CD8-positive, alpha-beta memory T cell (primary cell): ENCODE results near the gene RGR. TPM values are rescaled to one million over a fixed set of nuclear protein-coding genes. Genes with fewer than 3 reads are reported as not detected.
A peak's percentile ranks its signal among the peaks of the same experiment; 100 is the strongest.

Experiments
- CTCF ChIA-PET: fragments of 350-600 bp; sonication (Branson Sonifier 250); formaldehyde crosslinking; loops from one replicate; lab custom pipeline; 2021; ENCODE audit warnings: antibody characterized with exemption; lab: Charles Lee
- POLR2A ChIA-PET: fragments of 350-600 bp; sonication (Branson Sonifier 250); formaldehyde crosslinking; loops from one replicate; lab custom pipeline; 2021; ENCODE audit warnings: antibody characterized with exemption; lab: Charles Lee
- DNase-seq, 5 donors: peaks; one replicate each; pipeline versions ENCODE4 v3.0.0 to v3.0.0-alpha.2; 2020 to 2022; ENCODE audit warnings: mixed read lengths in 1 of 5
- H3K27ac ChIP-seq: one replicate; pipeline ENCODE4 v1.7.0; 2013; ENCODE audit warnings: low read depth, mild to moderate bottlenecking, low read length, moderate library complexity
- H3K27me3 ChIP-seq: 2 replicates; pipeline ENCODE4 v1.7.0; 2013; ENCODE audit warnings: low read length, mild to moderate bottlenecking; ENCODE audit not compliant: insufficient read depth, poor library complexity, severe bottlenecking
- H3K36me3 ChIP-seq: 2 replicates; pipeline ENCODE4 v1.7.0; 2013; ENCODE audit warnings: mild to moderate bottlenecking, low read length, moderate library complexity; ENCODE audit not compliant: insufficient read depth
- H3K4me1 ChIP-seq: 2 replicates; pipeline ENCODE4 v1.7.0; 2013; ENCODE audit warnings: mild to moderate bottlenecking, low read length, moderate library complexity; ENCODE audit not compliant: insufficient read depth
- H3K4me3 ChIP-seq: 2 replicates; pipeline ENCODE4 v1.7.0; 2013; ENCODE audit warnings: mild to moderate bottlenecking, low read length
- H3K9me3 ChIP-seq: 2 replicates; pipeline ENCODE4 v1.7.0; 2013; ENCODE audit warnings: mild to moderate bottlenecking, low read length
- H3K27ac Mint-ChIP-seq, 8 donors: one replicate each; pipeline ENCODE4 v1.8.0; 2020 to 2021; ENCODE audit warnings: mixed read lengths in 8 of 8, mild to moderate bottlenecking in 6 of 8, inconsistent platforms in 3 of 8, moderate library complexity in 3 of 8
- H3K27me3 Mint-ChIP-seq, 2 donors: one replicate each; pipeline ENCODE4 v1.8.0; 2020 to 2021; ENCODE audit warnings: mixed read lengths in 2 of 2, mild to moderate bottlenecking in 1 of 2, moderate library complexity in 1 of 2
- H3K36me3 Mint-ChIP-seq, 3 donors: one replicate each; pipeline ENCODE4 v1.8.0; 2020 to 2021; ENCODE audit warnings: mixed read lengths in 3 of 3, inconsistent platforms in 1 of 3, mild to moderate bottlenecking in 1 of 3
- H3K4me1 Mint-ChIP-seq, 3 donors: one replicate each; pipeline ENCODE4 v1.8.0; 2020 to 2021; ENCODE audit warnings: mixed read lengths in 3 of 3, inconsistent platforms in 1 of 3, mild to moderate bottlenecking in 1 of 3
- H3K4me3 Mint-ChIP-seq, 7 donors: one replicate each; pipeline ENCODE4 v1.8.0; 2020 to 2021; ENCODE audit warnings: mixed read lengths in 7 of 7, mild to moderate bottlenecking in 6 of 7, moderate library complexity in 4 of 7, inconsistent platforms in 2 of 7
- H3K9me3 Mint-ChIP-seq, 5 donors: one replicate each; pipeline ENCODE4 v1.8.0; 2020 to 2022; ENCODE audit warnings: mixed read lengths in 5 of 5, mild to moderate bottlenecking in 3 of 5, moderate library complexity in 2 of 5, inconsistent platforms in 1 of 5
- polyA plus RNA-seq: library from polyadenylated mRNA; unstranded; fragments of 300-500 nt; fragmentation: Illumina TruSeq; gene quantifications from one replicate; pipeline ENCODE4 v1.2.3, GENCODE V29; 2021
- total RNA-seq, 2 experiments: library from RNA; stranded (reverse); gene quantifications; one replicate each; pipeline ENCODE4 v1.2.3, GENCODE V29; 2021

RGR gene
- total and polyA plus RNA-seq, 3 experiments from 2014 or later = not detected

DNA sequence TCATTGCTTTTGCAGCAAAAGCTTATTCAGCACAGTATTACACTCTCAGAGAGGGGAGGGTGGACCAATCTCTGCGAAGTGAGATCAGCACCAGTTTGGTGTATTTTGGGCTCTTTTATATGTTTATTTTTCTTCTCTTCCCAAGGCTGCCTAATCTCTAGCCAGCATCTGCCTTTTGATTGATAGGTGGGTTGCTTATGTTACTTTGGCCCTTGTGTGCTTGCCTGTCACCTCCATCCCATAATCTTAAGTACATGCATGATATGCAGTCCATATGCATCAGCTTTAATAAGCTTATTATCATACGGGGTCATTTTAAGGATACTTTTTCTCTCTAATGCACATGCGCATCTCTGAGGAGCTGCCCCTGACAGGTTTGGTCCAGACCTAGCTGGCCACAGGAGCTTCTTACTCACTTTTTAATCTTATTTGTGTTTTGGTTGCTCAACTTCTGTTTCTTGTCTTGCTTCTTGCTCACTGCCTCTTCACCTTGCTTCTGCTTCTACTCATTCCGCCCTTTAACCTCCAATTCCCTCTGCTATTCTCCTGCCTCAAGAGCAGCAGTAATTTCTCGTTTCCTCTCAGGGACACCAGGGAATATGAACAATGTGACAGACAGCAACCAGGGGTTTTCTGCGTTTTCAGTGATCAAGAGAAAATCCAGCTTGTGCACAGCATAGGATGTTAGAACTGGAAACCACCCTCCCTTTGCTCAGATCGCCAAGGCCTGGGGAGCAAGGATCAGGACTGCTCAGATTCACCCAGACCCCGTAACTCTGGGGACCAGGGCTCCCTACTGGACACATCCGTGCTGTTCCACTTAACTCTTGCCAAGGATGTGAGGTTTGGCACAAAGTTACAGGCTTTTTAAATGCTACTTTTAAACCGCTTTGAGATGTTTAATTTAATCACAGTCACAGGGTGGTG, 10.0 kb downstream of the RGR start:
- ChIA-PET POLR2A (interaction anchor here (0.5 kb wide), 1 partner anchor 223 kb away, joined by 3 read pairs; no protein-coding TSS in a partner anchor), CTCF (interaction anchor here (0.9 to 2.0 kb wide), 3 partner anchors 10 to 283 kb away, joined by 4 to 8 read pairs (median 5); no protein-coding TSS in a partner anchor)
- Mint-ChIP-seq H3K4me3 (no peak overlapping the region), H3K9me3 (peaks cover 0 to 2% (median 2%) of the 10 kb centered on the region in 5 donors), H3K36me3 (no peaks in the 10 kb centered on the region), H3K27me3 (peaks cover 12 to 17% of the 10 kb centered on the region in 2 donors), H3K4me1 (peaks cover 3 to 4% (median 3%) of the 10 kb centered on the region in 3 donors), H3K27ac (no peak overlapping the region)
- H3K4me1 ChIP-seq = no peaks in the 10 kb centered on the region
- H3K4me3 ChIP-seq = no peak overlapping the region
- no peak for DNase-seq
- no peaks in the 10 kb centered on the region for H3K9me3 ChIP-seq
- no peak overlapping the region for H3K27ac ChIP-seq
- H3K27me3 ChIP-seq = no peaks in the 10 kb centered on the region
- H3K36me3 ChIP-seq = no peaks in the 10 kb centered on the region

DNA sequence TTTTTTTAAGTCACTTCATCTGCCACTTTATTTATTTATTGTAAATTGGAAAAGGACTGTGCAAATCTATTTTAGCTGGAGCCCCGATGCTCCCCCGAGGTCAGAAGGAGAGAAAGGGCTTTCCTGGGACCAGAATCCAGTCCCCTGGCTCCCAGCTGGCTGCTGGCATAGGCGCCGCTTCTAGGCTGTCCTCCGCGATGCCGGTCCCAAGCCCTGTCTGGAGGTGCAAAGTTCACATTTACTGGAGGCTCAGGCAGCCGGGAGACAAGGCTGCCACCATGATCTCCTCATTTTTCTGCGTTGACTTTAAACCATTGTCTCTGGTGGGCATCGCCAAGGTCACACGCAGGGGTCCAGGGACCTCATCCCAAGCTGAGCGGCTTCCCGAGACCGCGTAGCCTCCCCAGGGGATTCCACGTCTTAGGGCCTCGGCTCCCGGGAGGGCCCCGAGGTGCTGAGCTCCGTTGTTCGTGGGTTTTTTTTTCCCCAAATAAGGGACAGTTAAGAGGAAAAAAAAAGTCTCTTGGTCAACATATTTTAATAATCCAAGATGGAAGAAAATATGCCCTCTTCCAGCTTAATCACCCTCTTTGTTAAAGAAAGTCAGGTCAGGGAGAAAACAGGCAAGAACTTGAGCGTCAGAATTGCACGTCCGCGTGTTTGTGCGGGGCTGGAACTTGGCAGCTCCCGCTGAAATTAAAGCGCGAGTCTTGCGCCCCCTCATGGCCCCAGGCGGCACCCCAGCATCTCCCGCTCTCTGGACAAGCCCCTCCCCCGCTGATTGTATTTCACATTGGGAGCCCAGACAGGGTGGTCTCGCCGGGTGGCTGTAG, 11.9 kb downstream of the RGR start:
- Histone ChIP-seq H3K27me3 (no peaks in the 10 kb centered on the region), H3K4me3 (no peak overlapping the region), H3K36me3 (no peaks in the 10 kb centered on the region), H3K4me1 (no peaks in the 10 kb centered on the region), H3K9me3 (no peaks in the 10 kb centered on the region), H3K27ac (no peak overlapping the region)
- CTCF ChIA-PET = interaction anchor here (1.0 to 1.6 kb wide), 6 partner anchors 8 to 283 kb away, joined by 3 to 4 read pairs (median 4); no protein-coding TSS in a partner anchor
- Mint-ChIP-seq H3K27ac (no peak overlapping the region), H3K4me1 (peaks cover 3 to 4% (median 3%) of the 10 kb centered on the region in 3 donors), H3K4me3 (peak overlapping the region in 1 of 7 donors; percentile 23), H3K9me3 (peaks cover 0 to 2% (median 0%) of the 10 kb centered on the region in 5 donors), H3K36me3 (no peaks in the 10 kb centered on the region), H3K27me3 (peaks cover 12 to 25% of the 10 kb centered on the region in 2 donors)
- POLR2A ChIA-PET = no interaction called here
- DNase-seq = peak in 1 of 5 donors; percentile 26

DNA sequence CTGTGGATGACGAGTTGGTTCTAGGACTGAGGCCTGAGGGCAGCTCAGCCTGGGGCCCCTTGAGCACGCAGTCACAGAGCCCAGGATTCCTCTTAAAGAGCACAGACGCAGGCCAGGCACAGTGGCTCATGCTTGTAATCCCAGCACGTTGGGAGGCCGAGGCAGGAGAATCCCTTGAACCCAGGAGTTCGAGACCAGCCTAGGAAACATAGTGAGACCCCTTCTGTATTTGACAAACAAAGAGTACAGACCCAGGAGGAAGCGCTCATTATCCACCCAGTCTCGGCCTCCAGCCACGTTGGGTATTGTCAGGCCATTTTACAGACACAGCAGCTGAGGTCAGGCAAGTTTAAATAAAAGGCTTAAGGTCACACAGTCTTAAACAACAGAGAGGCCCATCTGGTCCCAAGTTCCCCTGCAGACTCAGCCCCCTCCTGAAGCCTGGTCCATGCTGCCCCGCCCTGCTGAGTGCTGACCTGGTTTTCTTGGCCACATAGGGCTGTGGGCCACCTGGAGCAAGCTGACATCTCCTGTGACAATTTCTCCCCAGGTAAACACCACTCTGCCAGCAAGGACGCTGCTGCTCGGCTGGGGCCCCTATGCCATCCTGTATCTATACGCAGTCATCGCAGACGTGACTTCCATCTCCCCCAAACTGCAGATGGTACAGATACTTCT, 12.6 kb downstream of the RGR start:
- no peaks in the 10 kb centered on the region for H3K27me3 ChIP-seq
- peaks cover 15 to 30% of the 10 kb centered on the region in 2 donors for H3K27me3 Mint-ChIP-seq
- H3K4me3 Mint-ChIP-seq = peak overlapping the region in 1 of 7 donors; percentile 23
- H3K27ac ChIP-seq = no peak overlapping the region
- no peak for DNase-seq
- CTCF ChIA-PET = interaction anchor here (1.0 to 1.6 kb wide), 4 partner anchors 10 to 283 kb away, joined by 4 read pairs; no protein-coding TSS in a partner anchor
- H3K36me3 ChIP-seq = no peaks in the 10 kb centered on the region
- no peaks in the 10 kb centered on the region for H3K9me3 ChIP-seq
- POLR2A ChIA-PET = no interaction called here
- H3K9me3 Mint-ChIP-seq = no peaks in the 10 kb centered on the region
- no peak overlapping the region for H3K4me3 ChIP-seq
- H3K27ac Mint-ChIP-seq = no peak overlapping the region
- peaks cover 3 to 4% (median 3%) of the 10 kb centered on the region in 3 donors for H3K4me1 Mint-ChIP-seq
- no peaks in the 10 kb centered on the region for H3K4me1 ChIP-seq
- H3K36me3 Mint-ChIP-seq = no peaks in the 10 kb centered on the region

DNA sequence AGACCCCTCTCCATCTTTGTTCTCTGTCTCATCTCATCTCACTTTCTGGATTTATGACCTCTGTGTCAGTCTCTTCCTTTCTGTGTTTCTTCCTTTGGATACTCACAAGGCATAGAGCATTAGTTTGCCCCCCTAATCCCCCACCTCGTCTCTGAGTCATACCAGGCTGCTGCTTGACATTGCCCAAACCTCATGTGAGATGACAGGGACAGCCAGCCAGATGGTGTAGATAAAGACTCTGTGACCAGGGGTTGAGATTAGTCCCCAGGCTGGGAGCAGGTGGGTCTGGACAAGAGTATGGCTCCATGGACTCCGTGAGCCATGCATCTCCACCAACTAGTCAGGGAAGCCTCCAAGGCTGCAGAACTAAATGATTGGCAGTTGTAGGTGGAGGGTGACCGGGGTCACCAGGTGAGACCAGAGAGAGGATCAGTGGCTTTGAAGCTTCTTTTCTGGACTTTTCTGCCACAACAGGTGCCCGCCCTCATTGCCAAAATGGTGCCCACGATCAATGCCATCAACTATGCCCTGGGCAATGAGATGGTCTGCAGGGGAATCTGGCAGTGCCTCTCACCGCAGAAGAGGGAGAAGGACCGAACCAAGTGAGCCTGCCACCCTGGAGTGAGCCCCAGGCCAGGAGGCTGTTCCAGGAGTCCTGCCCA, 13.3 kb downstream of the RGR start:
- Mint-ChIP-seq H3K4me1 (peaks cover 3 to 4% (median 3%) of the 10 kb centered on the region in 3 donors), H3K4me3 (no peak overlapping the region)

DNA sequence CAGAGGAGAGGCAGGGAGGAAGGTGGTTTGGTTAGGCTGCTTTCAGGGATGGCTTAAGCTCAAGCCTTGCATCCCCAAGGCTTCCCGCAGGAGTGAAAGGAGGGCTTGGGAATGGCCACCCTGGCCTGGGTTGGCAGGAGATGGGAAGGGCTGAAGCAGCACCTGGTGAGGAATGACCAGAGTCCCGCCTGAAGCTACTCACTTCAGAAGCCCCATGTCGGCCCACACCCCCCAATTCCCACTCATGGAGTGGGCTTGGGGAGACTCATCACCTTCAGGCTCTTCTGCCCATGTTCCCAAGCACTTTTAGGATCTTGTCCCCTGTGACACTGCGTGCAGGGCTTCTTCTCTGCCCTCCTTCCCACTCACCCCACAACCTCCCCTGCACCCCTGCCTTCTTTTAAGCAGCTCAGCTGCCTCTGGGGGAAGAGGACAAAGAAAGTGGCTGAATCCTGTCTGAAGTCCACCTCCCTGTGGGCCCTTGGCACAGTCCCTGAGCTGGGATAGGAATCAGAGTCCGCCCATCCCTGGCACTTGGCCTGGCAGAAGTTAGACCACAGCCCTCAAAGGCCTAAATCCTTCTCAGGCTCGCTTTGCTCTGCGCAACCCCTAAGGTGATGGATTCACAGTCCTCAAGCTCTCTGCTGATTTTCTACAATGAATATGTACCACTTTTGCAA, 16.5 kb downstream of the RGR start:
- no peaks in the 10 kb centered on the region for H3K36me3 Mint-ChIP-seq
- H3K4me3 ChIP-seq = no peak overlapping the region
- H3K4me1 Mint-ChIP-seq = peaks cover 3 to 10% (median 8%) of the 10 kb centered on the region in 3 donors
- peaks cover 5% of the 10 kb centered on the region for H3K27me3 ChIP-seq
- H3K4me3 Mint-ChIP-seq = no peak overlapping the region
- POLR2A ChIA-PET = no interaction called here
- CTCF ChIA-PET = interaction anchor here (9.6 kb wide), 1 partner anchor 277 kb away, joined by 191 read pairs; no protein-coding TSS in a partner anchor
- H3K9me3 Mint-ChIP-seq = no peaks in the 10 kb centered on the region
- no peak overlapping the region for H3K27ac Mint-ChIP-seq
- H3K4me1 ChIP-seq = no peaks in the 10 kb centered on the region
- H3K27ac ChIP-seq = no peak overlapping the region
- no peak for DNase-seq
- no peaks in the 10 kb centered on the region for H3K9me3 ChIP-seq
- peaks cover 16 to 51% of the 10 kb centered on the region in 2 donors for H3K27me3 Mint-ChIP-seq
- no peaks in the 10 kb centered on the region for H3K36me3 ChIP-seq

More for the DNA sequence above, 13.3 kb downstream of the RGR start:
- no peak overlapping the region for H3K27ac Mint-ChIP-seq
- POLR2A ChIA-PET = no interaction called here
- no peak overlapping the region for H3K4me3 ChIP-seq
- no peaks in the 10 kb centered on the region for H3K36me3 ChIP-seq
- CTCF ChIA-PET = interaction anchor here (1.6 kb wide), 1 partner anchor 9 kb away, joined by 4 read pairs; no protein-coding TSS in a partner anchor
- no peaks in the 10 kb centered on the region for H3K9me3 Mint-ChIP-seq
- no peak for DNase-seq
- no peaks in the 10 kb centered on the region for H3K4me1 ChIP-seq
- no peak overlapping the region for H3K27ac ChIP-seq
- H3K27me3 ChIP-seq = no peaks in the 10 kb centered on the region
- no peaks in the 10 kb centered on the region for H3K36me3 Mint-ChIP-seq
- H3K27me3 Mint-ChIP-seq = peaks cover 14 to 37% of the 10 kb centered on the region in 2 donors
- no peaks in the 10 kb centered on the region for H3K9me3 ChIP-seq

DNA sequence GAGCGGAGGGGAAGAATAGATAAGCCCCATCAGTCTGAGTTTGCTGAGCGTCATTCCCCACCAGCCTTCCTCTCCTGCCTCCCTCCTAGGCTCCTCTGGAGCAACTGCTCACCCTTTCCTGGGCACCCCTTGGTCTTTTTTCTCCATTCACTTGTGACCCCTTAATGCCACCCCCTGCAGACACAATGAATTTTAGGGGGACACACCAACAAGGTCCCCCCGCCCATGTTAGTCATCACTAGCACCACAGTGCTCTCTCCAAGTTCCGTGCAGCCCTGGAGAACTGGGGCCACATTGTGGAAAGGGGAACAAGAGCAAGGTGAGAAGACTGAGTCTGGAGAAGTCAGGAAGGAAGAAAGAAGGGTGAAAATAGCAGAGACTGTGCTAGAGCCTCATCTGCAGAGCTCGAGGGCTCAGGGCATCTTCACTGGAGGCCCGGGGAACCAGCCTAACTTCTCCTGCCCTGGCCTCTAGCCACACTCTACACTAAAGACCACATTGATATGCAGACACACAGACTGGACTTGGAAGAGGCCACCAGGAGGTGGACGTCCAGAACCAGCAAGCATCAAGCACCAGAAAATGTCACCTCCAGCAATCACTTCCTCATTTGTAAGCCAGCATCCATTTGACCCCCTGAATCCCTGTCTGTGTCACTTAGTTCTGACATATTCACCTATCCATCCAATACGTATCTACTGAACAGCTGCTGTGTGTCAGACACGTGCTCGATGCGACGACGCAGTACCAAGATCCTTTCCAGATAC, 17.5 kb downstream of the RGR start:
- ChIA-PET POLR2A (no interaction called here), CTCF (interaction anchor here (9.6 kb wide), 1 partner anchor 276 kb away, joined by 191 read pairs; no protein-coding TSS in a partner anchor)
- no peak overlapping the region for H3K27ac ChIP-seq
- peaks cover 5% of the 10 kb centered on the region for H3K27me3 ChIP-seq
- no peaks in the 10 kb centered on the region for H3K9me3 ChIP-seq
- H3K36me3 ChIP-seq = no peaks in the 10 kb centered on the region
- Mint-ChIP-seq H3K4me1 (peaks cover 0 to 11% (median 6%) of the 10 kb centered on the region in 3 donors), H3K4me3 (no peak overlapping the region), H3K27ac (peak overlapping the region in 2 of 8 donors; percentile 30 to 36), H3K27me3 (peaks cover 13 to 45% of the 10 kb centered on the region in 2 donors), H3K36me3 (no peaks in the 10 kb centered on the region), H3K9me3 (no peaks in the 10 kb centered on the region)
- no peak overlapping the region for H3K4me3 ChIP-seq
- DNase-seq = no peak
- H3K4me1 ChIP-seq = no peaks in the 10 kb centered on the region
